Measurements from ENCODE around the gene EXOC3L4.
"Not testable (repeated sequence)": the region's sequence is repeated elsewhere in the genome, so short reads cannot be mapped to it uniquely, and the experiment has no call there.

Gene EXOC3L4

DNA sequence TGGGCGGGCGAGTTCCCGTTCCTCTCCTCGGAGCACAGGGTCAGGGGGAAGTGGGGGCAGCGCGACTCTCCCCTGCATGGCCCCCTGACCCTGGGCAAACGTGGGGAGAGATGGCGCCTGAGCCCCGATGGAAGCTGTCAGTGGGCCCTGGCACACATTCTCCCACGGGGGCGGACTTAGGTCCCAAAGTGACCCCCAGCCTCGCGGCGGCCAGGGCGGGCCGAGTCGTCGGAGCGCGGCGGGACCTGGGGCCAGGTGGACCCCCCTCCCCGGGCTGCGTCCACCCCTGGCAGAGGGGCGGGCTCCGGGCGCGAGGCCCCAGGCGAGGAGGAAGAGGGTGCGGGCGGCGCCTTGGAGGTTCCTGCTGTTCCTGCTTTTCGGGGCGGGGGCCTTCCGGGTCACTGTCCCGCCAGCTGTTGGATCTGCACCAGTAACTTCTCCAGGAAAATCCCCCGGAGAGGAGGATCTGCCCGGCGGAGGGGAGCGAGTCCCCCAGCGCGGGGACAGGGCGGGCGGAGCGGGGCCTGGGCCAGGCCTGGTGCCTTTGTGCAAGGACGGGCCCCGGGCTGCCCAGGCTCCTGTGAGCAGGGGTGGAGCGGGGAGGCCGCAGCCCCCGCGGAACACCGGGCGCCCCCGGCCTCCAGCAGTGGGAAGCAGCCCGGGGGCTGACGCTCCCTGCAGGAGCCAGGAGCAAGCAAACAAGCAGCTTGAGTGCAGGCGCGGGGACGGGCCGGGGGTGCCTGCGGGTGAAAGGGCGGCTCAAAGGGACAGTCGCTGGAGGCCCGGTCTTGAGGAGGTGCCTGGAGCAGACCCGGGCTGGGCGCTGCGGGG, 44.0 kb downstream of the EXOC3L4 start:
- H3K27ac ChIP-seq: peak overlapping the region in 9 of 21 experiments; percentile 0 to 60 (median 43)
- peak overlapping the region in 1 of 7 experiments; percentile 12 for H3K4me3 ChIP-seq

DNA sequence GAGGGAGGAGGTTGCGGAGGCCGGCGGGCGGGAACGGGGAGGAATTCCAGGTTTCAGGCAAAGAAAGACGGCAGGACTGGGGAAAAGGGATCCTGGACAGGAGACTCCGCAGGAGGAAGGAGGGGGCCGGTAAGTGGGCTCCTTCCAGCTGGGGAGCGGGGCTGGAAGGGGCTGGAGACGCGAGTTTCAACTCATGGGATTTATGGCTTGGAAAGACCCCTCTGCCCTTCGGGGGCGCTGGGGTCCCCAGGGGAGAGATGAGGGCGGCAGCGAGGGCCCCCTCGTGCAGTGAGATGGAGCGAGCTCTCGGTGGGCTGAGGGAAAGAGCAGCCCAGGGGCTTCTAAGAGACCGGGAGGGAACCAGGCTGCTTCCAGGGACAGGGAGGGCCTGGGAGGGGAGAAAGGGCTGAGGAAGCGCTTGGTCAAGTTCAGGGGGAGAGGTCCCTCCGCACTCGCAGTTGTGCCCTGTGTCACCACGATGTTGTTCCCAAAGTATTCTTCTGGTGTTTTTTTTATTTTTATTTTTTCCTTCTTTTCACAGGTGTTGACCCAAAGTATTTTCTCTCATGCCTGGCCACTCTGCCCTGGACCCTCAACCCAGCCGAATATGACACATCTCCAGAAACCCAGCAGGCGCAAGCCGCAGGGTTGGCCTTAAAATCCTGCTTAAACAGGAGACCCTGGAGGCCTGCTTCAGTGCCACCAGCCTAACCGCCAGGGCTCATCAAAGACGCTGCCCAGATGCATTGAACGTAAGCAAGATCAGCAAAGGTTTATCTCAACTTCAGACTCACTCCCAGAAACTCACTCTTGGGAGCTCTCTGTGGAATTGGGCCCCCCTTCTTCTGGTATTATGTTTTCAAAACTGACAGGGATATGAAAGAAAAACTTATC, 44.9 kb downstream of the EXOC3L4 start:
- H3K27ac ChIP-seq: peak overlapping the region in 6 of 21 experiments; percentile 32 to 60 (median 52)
- H3K4me3 ChIP-seq: no peak overlapping the region

DNA sequence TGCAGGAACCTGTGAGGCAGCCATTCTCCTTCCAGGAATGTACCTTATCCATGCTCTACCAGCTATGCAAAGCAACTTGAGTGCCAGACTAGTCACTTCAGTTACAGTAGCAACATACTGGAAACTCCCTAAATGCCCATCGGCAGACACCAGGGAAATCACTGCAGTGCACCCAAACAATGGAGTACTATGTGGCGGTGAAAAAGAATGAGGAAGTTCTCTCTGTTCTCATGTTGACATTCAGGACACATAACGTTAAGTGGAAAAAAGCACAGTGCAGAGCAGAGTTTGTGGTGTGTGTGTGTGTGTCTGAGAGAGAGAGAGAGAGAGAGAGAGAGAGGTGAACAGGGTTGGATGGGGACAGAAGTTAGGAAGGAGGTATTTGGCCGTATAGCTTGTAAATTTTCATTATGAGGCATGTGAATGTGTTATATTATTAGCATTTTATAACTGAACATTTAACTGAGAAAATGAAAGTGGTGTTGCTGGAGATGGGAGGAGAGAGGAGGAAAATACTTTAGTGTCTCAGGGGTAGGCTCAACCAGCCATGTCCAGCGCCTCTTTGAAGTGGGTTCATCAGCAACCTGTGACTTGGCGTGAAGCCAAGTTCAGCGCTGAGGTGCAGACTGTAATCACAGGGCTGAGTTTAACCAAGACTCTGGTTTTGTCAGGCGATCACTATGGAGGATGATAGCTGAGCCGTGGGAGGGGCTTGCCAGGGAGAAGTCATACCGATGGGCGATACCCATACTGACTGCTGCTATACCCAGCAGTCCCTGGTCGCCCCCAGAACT, 46.0 kb downstream of the EXOC3L4 start:
- H3K4me3 ChIP-seq: no peak overlapping the region
- H3K27ac ChIP-seq: no peak overlapping the region

DNA sequence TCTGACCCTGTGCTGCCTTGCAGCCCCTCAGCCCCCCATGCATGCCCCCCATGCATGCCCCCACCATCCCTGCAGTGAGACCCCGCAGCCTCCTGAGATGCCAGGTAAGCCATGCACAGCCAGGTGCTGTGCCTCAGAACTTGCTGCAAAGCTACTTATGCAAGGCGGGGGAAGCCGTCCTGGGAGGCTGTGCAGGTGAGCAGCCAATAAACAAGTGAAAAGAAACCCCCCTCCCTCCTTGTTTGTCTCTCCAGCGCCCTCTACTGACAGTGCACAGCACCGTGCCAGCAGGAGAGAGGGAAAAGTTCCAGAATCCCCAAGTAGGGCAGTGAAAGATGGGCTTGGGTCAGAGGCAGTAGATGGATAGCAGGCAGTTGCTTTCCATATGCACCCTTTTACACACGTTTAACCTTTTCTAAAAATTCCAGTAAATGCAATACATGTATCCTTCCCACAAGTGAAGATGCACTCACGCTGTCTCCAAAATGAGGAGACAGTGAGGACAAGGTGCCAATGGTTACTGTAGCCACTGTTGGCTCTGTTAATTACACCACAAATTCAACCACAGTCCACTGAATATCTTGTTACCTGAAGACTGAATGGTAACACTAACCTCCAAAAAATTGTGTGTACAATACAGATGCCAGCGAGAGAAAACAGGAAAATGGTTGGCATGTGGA, 46.7 kb downstream of the EXOC3L4 start:
- no peak overlapping the region for H3K4me3 ChIP-seq
- no peak overlapping the region for H3K27ac ChIP-seq

DNA sequence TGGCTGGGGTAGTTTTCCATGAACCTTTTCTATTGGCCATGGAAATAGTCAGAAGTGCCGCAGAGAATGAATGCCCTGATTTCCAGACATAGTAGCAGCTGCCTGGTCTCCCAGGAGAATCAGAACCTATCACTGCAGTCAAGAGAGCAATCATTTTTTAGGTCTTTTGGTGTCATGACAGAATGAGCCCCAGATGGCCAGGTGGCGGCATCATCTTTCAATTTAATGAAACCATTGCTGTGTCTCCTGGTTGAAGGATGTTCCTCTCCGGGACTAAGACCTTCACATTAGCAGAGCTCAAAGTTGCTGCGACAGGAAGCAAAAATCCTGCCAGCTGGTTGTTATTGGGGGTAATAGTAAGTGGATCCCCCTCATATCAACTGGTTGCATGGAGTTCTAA, 47.5 kb downstream of the EXOC3L4 start:
- H3K4me3 ChIP-seq: no peak overlapping the region
- no peak overlapping the region for H3K27ac ChIP-seq

DNA sequence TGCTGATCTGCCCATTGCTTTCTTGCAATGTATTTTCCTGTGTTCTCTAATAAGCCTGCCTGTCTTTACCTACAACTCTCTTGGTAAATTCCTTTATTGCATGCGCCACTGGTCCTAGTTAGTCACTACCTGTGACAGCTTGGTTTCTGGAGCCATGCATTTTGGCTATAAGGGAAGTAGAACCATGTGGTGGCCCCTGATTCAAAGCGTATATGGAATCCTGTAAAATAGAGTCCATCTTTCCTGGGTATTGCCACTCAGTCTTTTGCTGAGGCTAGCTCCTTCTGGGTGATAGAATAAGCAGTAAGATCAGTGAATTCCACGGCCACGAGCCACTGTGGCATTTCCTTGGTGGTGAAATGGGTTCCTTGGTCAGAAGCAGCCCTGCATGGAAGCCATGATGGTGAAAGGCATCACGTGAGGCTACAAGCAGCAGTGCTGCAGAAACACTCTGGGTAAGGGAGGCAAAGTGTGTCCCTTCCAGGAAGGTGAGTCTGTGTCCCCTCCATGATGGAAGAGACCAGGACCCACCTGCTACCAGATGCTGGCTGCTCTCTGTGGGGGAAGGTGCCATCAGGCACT, 48.3 kb downstream of the EXOC3L4 start:
- Histone ChIP-seq H3K27ac (no peak overlapping the region), H3K4me3 (no peak overlapping the region)

DNA sequence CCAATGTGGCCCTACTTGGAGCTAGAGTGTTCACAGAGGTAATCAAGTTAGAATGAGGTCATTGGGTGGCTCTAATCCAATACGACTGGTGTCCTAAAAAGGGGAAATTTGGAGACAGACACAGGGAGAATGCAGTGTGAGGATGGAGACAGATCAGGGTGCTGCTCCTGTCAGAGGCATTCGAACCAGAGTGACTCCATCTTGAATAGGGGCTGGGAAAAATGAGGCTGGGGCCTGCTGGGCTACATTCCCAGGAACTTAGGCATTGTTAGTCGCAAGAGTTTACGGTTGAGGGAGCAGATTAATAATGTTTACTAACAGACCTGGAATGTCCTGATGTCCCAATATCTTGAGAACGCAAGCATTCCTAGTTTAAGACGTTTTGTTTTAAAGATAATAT, 49.0 kb downstream of the EXOC3L4 start:
- H3K27ac ChIP-seq: no peak overlapping the region
- H3K4me3 ChIP-seq: no peak overlapping the region

DNA sequence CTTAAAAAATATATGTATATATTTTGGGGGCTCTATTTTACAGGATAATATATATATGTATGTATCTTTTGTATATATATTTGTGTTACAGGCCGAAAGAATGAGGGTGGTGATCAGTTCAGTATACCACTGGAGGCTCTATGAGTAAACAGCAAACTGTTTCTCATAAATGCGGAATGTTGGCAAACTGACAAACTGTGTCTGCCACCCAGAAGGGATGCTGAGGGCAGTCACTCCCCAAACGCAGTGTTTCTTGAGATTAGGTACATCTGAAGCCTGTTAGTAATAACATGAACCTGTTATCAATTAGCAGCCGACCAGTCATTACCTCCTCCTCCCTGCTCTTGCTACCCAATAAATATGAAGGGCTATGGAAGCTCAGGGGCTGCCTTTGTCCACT, 49.6 kb downstream of the EXOC3L4 start:
- no peak overlapping the region for H3K27ac ChIP-seq
- H3K4me3 ChIP-seq: no peak overlapping the region

DNA sequence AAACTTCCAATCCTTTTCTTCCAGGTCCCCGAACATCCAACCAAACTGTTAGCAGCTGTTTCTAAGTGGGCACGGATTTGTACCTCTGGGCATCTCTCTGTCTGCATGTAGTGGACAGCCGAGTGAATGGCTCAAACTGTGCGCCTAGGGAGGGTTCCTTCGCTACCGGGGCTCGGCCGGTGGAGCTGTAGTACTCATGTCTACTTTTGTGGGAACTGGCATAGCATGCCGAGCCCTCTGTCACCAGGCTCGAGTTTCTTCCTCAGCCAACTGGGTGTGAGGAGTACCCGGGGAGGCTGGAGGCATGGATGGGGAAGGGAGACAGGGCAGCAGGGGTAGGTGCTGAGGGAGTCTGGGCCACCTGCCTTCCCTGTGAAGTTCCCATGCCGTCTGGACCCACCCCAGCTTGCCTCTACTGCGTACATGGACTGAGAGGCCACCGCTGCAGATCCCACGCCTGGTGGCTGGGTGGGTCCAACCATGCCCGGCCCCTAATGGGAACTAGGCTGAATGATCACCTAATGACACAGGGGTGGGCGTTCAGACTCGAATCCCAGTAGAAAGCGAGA, 51.7 kb downstream of the EXOC3L4 start:
- Histone ChIP-seq H3K4me3 (no peak overlapping the region), H3K27ac (no peak overlapping the region)

DNA sequence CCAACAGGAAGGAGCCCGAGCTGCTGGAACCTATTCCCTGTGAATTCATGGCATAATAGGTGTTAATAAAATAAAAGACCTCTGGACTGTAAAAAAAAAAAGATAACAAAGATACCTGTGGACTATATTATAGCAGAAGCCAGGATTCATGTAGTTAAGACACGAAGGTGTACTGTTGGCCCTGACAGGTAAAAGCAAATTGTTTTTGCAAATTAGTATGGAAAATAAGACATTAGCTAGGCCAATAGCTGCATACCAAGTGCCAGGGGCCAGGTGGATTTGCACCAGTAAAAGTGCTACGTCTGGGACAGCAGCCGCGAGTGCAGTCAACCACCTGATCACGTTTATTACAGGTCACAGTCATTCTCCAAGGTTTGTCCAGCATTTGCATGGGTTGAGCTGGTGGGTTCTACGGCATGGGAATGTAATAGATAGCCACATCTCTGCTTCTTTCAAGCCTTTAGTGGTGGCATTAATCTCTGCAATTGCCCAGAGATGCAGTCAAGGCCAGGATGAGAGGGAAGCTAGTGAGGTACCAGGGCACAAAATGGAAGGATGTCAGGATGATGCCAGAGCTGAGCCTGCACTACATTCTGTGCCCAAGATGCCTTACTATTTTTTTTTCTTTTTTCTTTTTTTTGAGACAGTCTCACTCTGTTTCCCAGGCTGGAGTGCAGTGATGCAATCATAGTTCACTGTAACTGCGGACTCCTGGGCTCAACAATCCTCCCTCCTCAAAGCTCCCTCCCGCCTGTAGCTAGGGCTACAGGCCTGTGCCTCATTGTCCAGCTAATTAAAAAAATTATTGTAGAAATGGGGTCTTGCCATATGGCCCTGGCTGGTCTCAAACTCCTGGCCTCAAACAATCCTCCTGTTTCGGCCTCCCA, 55.1 kb downstream of the EXOC3L4 start:
- no peak overlapping the region for H3K27ac ChIP-seq
- H3K4me3 ChIP-seq: no peak overlapping the region

DNA sequence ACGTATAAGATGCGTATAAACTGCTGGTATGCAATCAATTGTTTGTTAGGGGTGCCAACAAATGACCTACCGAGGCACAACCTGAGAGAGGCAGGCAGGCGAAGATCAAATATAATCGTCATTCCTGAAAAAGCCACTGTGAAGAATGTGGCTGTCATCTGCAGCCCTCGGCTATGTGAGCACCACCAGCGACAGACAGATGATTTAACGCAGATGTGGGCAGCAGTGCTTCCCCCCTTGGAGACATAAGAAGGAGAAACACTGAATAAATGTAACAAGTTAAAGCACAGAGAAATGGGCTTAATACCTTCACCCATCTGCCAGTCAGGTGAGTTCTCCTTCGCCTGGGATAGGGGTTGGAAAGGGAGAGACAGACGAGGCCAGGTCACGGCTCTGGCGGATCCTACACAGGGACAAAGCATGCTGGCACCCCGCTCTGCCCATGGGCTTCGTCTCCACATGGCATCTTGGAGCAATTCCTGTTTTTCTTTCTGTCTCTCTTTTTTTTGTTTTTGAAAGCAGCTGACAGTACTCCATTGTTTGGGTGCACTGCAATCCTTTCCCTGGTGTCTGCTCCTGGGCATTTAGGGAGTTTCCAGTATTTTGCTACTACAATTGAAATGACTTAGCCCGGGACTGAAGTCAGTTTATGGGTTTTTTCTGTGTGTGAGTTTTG, 56.9 kb downstream of the EXOC3L4 start:
- Histone ChIP-seq H3K27ac (peak overlapping the region in 5 of 21 experiments; percentile 8 to 46 (median 35)), H3K4me3 (no peak overlapping the region)

DNA sequence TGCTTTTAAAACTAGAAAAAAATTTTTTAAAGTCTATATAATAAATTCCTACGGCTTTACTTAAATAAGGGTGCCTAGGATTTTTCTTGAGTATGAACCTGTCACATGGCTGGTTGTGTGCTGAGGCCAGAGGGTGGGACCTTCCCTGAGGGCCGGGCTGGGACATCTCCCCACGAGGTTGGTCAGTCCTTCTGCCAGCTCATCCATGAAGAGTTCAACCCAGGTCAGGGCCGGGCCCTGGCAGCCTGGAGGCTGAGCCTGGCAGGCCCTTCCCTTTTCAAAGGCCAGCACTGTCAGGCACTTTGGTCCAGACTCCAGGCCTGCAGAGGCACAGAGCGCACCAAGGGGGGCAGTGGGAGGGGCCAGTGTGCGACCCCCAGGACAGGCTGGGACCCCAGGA, 60.5 kb downstream of the EXOC3L4 start:
- Histone ChIP-seq H3K27ac (peak overlapping the region in 1 of 21 experiments; percentile 56), H3K4me3 (no peak overlapping the region)

DNA sequence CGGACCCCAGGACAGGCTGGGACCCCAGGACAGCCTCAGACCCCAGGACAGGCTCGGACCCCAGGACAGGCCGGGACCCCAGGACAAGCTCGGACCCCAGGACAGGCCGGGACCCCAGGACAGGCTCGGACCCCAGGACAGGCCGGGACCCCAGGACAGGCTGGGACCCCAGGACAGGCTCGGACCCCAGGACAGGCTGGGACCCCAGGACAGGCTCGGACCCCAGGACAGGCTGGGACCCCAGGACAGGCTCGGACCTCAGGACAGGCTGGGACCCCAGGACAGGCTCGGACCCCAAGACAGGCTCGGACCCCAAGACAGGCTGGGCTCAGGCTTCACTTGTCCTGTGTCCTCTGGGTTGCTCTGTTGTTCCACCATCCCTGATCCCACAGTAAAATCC, 60.9 kb downstream of the EXOC3L4 start:
- H3K4me3 ChIP-seq: not testable (repeated sequence)
- H3K27ac ChIP-seq: peak overlapping the region in 2 of 21 experiments; percentile 16 to 56

DNA sequence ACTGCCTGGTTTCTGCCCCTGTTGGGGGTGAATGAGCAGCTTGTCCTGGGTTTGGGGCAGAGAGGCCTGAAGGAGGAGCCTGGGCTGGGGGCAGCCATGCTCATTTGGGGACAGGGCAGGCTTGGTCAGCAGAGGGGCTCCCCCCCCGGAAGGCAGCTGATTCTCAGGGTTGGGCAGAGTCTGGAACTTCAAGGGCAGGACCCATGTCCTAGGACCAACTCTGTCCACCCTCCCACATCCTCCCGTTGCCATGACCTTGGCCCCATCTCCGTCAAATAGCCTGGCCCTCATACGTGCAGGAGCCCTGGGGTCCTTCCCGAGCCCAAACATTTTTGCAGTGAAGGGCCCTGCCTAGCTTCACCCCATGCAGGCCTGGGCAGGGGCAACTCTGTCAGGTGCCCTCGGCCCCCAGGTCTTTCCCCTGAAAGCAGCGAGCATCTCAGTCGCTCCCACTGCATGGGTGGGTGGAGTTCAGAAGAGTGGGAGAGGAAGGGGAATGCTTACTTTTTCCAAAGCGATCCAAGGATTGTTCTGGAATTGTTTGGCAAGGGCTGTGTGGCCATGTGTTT, 61.4 kb downstream of the EXOC3L4 start:
- Histone ChIP-seq H3K27ac (peak overlapping the region in 2 of 21 experiments; percentile 16 to 56), H3K4me3 (no peak overlapping the region)

DNA sequence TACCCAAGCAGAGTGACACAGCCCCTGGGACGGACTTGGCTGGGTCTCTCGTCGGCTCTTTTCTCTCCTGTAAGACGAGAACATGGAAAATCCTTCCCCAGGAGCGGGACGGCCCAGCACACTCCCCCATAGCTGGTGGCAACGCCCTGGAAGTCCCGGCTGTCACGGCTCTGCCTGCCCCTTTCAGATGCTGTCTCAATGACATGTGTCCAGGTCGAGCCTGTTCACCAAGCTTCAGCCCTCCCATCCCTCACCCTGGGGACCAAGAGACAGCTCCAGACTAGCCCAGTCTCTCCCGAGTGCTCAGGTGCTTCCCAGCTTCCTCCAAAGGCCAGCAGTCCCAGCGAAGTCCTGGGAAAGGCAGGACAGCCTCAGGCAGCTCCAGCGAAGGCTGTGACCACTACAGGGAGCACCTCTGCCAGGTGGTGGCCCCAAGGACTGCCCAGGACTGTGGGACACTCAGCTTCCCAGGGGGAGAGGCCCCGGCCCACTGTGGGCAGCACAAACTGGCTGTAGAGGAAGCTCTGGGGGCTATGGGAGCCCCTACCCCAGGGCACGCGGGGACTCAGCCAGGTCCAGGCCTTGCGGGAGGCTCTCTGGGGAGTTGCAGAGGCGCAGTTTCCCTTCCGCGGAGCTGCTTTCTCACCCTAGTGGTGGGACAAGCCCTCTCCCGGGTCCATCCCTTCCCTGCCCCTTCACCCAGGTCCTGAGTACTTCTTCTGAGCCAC, 62.3 kb downstream of the EXOC3L4 start:
- H3K27ac ChIP-seq: peak overlapping the region in 3 of 21 experiments; percentile 13 to 65 (median 21)
- no peak overlapping the region for H3K4me3 ChIP-seq

DNA sequence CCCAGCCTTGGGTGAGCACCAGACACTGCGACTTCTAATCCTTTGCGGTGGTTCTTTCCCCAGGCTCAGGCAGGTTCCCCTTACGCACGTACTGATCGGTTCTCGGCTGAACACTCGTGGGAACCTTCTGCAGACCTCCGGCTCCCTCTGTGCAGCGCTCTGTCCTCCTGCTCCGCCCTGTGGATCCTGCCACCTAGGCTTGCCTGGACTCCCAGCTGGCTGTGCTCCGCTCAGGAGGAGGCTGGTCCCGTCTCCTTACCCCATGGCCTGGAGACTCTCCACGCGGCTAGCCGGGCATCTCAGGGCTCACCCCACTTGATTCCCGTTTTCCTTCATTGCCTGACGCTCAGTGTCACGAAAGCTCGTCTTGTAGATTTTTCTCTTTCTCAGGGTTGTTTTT, 63.4 kb downstream of the EXOC3L4 start:
- no peak overlapping the region for H3K4me3 ChIP-seq
- no peak overlapping the region for H3K27ac ChIP-seq

All from skin epidermis (tissue), 12 donors.